ENCODE results near the gene CBLC.

DNA sequence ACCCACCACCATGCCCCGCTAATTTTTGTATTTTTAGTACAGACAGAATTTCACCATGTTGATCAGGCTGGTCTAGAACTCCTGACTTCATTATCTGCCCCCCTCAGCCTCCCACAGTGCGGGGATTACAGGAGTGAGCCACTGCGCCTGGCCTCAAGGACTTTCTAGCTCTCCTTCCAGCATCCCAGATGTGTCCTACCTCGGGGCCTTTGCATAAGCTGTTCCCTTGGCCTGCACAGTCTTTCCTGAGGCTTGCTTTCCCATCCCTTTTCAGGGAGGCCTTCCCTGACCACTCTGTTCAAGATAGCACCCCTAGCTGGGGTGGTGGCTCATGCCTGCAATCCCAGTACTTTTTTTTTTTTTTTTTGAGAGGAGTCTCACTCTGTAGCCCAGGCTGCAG, 16.9 kb downstream of the CBLC start:
- TF ChIP-seq CTCF (conservative IDR thresholded peaks at IDR 0.05; ENCODE audit: low read depth, low read length) (no peak), MXI1 (IDR thresholded peaks at IDR 0.05; ENCODE audit: borderline replicate concordance, low read depth, low read length) (no peak), SMC3 (IDR thresholded peaks at IDR 0.05; ENCODE audit: low read depth, low read length) (no peak), RFX5 (IDR thresholded peaks at IDR 0.05; ENCODE audit: low read depth, low read length) (no peak), USF2 (IDR thresholded peaks at IDR 0.05; ENCODE audit: low read depth, low read length) (no peak), CEBPB (IDR thresholded peaks at IDR 0.05; ENCODE audit: low read depth, low read length) (no peak), MAZ (IDR thresholded peaks at IDR 0.05; ENCODE audit: borderline replicate concordance, low read depth, low read length) (no peak), RAD21 (IDR thresholded peaks at IDR 0.05; ENCODE audit: low read length) (no peak), NFE2L2 (IDR thresholded peaks at IDR 0.05; ENCODE audit: low read depth, low read length) (no peak), CHD1 (IDR thresholded peaks at IDR 0.05; ENCODE audit: low read depth, low read length) (no peak), POLR2A (IDR thresholded peaks at IDR 0.05; ENCODE audit: low read depth, low read length) (no peak), MAFK (IDR thresholded peaks at IDR 0.05; ENCODE audit: low read depth, low read length) (no peak)
- TF ChIP-seq, protein P1, sequence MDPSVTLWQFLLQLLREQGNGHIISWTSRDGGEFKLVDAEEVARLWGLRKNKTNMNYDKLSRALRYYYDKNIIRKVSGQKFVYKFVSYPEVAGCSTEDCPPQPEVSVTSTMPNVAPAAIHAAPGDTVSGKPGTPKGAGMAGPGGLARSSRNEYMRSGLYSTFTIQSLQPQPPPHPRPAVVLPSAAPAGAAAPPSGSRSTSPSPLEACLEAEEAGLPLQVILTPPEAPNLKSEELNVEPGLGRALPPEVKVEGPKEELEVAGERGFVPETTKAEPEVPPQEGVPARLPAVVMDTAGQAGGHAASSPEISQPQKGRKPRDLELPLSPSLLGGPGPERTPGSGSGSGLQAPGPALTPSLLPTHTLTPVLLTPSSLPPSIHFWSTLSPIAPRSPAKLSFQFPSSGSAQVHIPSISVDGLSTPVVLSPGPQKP (IDR thresholded peaks at IDR 0.05; ENCODE audit: borderline replicate concordance, low read depth, low read length) = no peak

Data from IMR-90 (cell line).